Measurements from ENCODE around the gene A2M.

DNA sequence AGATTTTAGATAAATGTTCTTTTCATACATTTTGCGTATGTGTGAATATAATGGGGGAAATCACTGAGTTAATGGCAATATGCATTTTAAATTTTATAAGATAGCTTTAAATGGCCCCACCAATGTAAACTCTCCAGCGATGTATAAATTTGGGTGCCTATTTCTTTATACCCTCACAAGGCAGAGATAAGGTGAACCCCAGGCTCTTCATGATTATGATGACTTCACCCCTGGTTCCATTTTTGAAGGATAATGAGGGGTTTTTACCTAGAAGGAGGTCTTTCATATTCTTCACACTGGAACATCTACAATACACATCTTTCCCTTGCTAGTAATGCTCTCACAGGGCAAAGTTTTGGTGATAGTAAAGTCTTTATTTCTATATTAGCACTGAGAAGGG, 91.2 kb downstream of the A2M start:
- TF ChIP-seq TAF1 (IDR thresholded peaks at IDR 0.05; ENCODE audit: control insufficient read depth, extremely low read depth, insufficient read depth, low read length, severe bottlenecking) (no peak), TEAD2 (tag; IDR thresholded peaks at IDR 0.05) (no peak), POLR2A (conservative IDR thresholded peaks at IDR 0.05) (no peak), MAX (CRISPR knock-in tag; IDR thresholded peaks at IDR 0.05) (no peak), GATA2 (CRISPR knock-in tag; IDR thresholded peaks at IDR 0.05) (no peak), EP300 (IDR thresholded peaks at IDR 0.05; ENCODE audit: low read length) (no peak)
- TF ChIP-seq, protein P1, sequence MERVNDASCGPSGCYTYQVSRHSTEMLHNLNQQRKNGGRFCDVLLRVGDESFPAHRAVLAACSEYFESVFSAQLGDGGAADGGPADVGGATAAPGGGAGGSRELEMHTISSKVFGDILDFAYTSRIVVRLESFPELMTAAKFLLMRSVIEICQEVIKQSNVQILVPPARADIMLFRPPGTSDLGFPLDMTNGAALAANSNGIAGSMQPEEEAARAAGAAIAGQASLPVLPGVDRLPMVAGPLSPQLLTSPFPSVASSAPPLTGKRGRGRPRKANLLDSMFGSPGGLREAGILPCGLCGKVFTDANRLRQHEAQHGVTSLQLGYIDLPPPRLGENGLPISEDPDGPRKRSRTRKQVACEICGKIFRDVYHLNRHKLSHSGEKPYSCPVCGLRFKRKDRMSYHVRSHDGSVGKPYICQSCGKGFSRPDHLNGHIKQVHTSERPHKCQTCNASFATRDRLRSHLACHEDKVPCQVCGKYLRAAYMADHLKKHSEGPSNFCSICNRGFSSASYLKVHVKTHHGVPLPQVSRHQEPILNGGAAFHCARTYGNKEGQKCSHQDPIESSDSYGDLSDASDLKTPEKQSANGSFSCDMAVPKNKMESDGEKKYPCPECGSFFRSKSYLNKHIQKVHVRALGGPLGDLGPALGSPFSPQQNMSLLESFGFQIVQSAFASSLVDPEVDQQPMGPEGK (CRISPR knock-in tag; IDR thresholded peaks at IDR 0.05; ENCODE audit: borderline replicate concordance) = no peak

Data from K562 (cell line).